Muscle of leg (tissue), 16 donors: ENCODE results near the gene TACR3. TPM values are rescaled to one million over a fixed set of nuclear protein-coding genes. Genes with fewer than 3 reads are reported as not detected.
"Not testable (repeated sequence)": the region's sequence is repeated elsewhere in the genome, so short reads cannot be mapped to it uniquely, and the experiment has no call there.

Experiments
- DNase-seq: peaks from one replicate; pipeline ENCODE4 v3.0.0; 2013
- H3K27ac ChIP-seq: one replicate; pipeline ENCODE4 v1.5.1; 2013; ENCODE audit warnings: mild to moderate bottlenecking, low read length, control low read depth
- H3K27me3 ChIP-seq: one replicate; pipeline ENCODE4 v1.6.1; 2013; ENCODE audit warnings: low read length; ENCODE audit not compliant: control insufficient read depth, insufficient read depth
- H3K36me3 ChIP-seq: one replicate; pipeline ENCODE4 v1.6.1; 2013; ENCODE audit warnings: low read length; ENCODE audit not compliant: control insufficient read depth, insufficient read depth
- H3K4me1 ChIP-seq: one replicate; pipeline ENCODE4 v1.6.1; 2013; ENCODE audit warnings: low read length; ENCODE audit not compliant: control insufficient read depth, insufficient read depth
- H3K4me3 ChIP-seq: one replicate; pipeline ENCODE4 v1.5.1; 2013; ENCODE audit warnings: low read length, control low read depth
- H3K9me3 ChIP-seq: replicated peaks from 2 replicates; pipeline ENCODE4 v1.6.1; 2013; ENCODE audit warnings: low read depth, low read length; ENCODE audit not compliant: control insufficient read depth
- WGBS: methylation state at CpG from one replicate; pipeline ENCODE4 v1.1.5; 2013; ENCODE audit warnings: missing lambda C conversion rate; ENCODE audit not compliant: insufficient coverage; 5-methylcytosine and 5-hydroxymethylcytosine counted together
- long read RNA-seq, 11 donors: transcript quantifications; one replicate each; lab custom pipeline, GENCODE V29; 2026
- polyA plus RNA-seq, 8 donors: library from polyadenylated mRNA; unstranded; fragments of 120-200 nt; gene quantifications; one replicate each; pipeline versions ENCODE4 v1.2.1 to v1.2.3, GENCODE V29; 2013; ENCODE audit warnings: inconsistent platforms in 1 of 8, low replicate concordance in 1 of 8; ENCODE audit not compliant: insufficient read length in 8 of 8, insufficient read depth in 1 of 8
- total RNA-seq: library from RNA; stranded (reverse); fragments of 120-200 nt; gene quantifications from one replicate; pipeline ENCODE4 v1.2.4, GENCODE V29; 2013

The TACR3 gene, protein sequence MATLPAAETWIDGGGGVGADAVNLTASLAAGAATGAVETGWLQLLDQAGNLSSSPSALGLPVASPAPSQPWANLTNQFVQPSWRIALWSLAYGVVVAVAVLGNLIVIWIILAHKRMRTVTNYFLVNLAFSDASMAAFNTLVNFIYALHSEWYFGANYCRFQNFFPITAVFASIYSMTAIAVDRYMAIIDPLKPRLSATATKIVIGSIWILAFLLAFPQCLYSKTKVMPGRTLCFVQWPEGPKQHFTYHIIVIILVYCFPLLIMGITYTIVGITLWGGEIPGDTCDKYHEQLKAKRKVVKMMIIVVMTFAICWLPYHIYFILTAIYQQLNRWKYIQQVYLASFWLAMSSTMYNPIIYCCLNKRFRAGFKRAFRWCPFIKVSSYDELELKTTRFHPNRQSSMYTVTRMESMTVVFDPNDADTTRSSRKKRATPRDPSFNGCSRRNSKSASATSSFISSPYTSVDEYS
- 5.5 TPM for total RNA-seq
- polyA plus RNA-seq, result 10 to 100 TPM in 1 of 8 donors, 1 to 10 TPM in 7; 5.7 to 12.9 (median 7.4) TPM
- long read RNA-seq, donor 1, full-length matches to known transcripts, result 1 of 1 reads
- long read RNA-seq, donor 1, partial matches to known transcripts, result 0 of 1 reads
- long read RNA-seq, donor 1, other reads (novel, unspliced or antisense), result 0 of 1 reads
- long read RNA-seq, donor 2, result 0 reads
- long read RNA-seq, donor 3, result 0 reads
- long read RNA-seq, donor 4, result 0 reads
- long read RNA-seq, donor 5, full-length matches to known transcripts, result 3 of 3 reads
- long read RNA-seq, donor 5, partial matches to known transcripts, result 0 of 3 reads
- long read RNA-seq, donor 5, other reads (novel, unspliced or antisense), result 0 of 3 reads
- long read RNA-seq, donor 6, result 0 reads
- long read RNA-seq, donor 7, full-length matches to known transcripts, result 2 of 2 reads
- long read RNA-seq, donor 7, partial matches to known transcripts, result 0 of 2 reads
- long read RNA-seq, donor 7, other reads (novel, unspliced or antisense), result 0 of 2 reads
- long read RNA-seq, donor 8, full-length matches to known transcripts, result 1 of 1 reads
- long read RNA-seq, donor 8, partial matches to known transcripts, result 0 of 1 reads
- long read RNA-seq, donor 8, other reads (novel, unspliced or antisense), result 0 of 1 reads
- long read RNA-seq, donor 9, result 0 reads
- long read RNA-seq, donor 10, full-length matches to known transcripts, result 2 of 2 reads
- long read RNA-seq, donor 10, partial matches to known transcripts, result 0 of 2 reads
- long read RNA-seq, donor 10, other reads (novel, unspliced or antisense), result 0 of 2 reads
- long read RNA-seq, donor 11, full-length matches to known transcripts, result 1 of 1 reads
- long read RNA-seq, donor 11, partial matches to known transcripts, result 0 of 1 reads
- long read RNA-seq, donor 11, other reads (novel, unspliced or antisense), result 0 of 1 reads

DNA sequence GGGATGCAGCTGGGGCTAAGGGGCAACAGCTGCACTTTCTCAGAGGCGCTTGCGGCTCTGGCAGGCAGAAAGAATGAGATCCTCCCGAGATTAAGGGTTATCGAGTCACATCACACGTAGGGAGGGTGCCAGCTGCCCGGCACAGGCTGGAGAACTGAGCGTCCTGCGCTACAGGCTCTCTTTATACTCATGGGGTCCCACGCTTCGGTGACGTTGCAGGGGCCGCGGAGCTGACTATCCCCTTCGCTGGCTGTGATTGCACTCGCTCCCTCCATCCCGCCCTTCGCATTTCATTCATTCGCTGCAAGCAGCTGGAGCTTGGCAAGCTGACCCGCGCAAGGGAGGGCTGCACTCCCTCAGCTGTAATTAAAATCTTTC is at the start of gene TACR3:
TACR3 (minus strand) TSS at position 156 of the 378 bp plus-strand sequence. CDS start 310 bp downstream, outside the sequence.
- WGBS, result 16% methylated on average over 20 of the region's 20 CpGs
- no peaks in the 10 kb centered on the region for H3K36me3 ChIP-seq
- peaks cover 8% of the 10 kb centered on the region for H3K27me3 ChIP-seq
- peak within 1 kb of the TSS; percentile 53 for H3K4me3 ChIP-seq
- no peaks in the 10 kb centered on the region for H3K9me3 ChIP-seq
- peaks cover 7% of the 10 kb centered on the region for H3K4me1 ChIP-seq
- DNase-seq, result peak; percentile 83
- peak within 1 kb of the TSS; percentile 81 for H3K27ac ChIP-seq

DNA sequence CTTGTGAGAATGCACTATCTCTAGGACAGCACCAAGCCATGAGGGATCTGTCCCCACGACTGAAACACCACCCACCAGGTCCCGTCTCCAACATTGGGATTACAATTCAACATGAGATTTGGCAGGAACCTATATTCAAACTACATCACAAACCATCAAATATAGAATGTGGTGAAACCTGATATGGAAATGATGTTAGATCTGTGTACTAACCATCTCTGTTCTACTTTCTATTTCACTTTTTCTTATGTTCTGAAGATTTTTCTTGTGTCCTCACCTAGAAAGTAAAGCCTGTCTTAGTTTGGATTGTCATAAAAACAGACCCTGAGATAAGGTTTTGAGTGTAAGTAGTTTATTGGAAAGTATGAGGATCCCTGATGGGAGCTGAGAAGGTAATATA is 37.8 kb upstream of the TACR3 start:
- no peak overlapping the region for H3K27ac ChIP-seq
- no peaks in the 10 kb centered on the region for H3K4me1 ChIP-seq
- no peak for DNase-seq
- no peaks in the 10 kb centered on the region for H3K27me3 ChIP-seq
- no peaks in the 10 kb centered on the region for H3K9me3 ChIP-seq
- no CpG with 5 or more reads among the region's 2 CpGs for WGBS
- H3K4me3 ChIP-seq, result no peak overlapping the region
- no peaks in the 10 kb centered on the region for H3K36me3 ChIP-seq

- DNase-seq, result no peak
- Histone ChIP-seq H3K27me3 (no peaks in the 10 kb centered on the region), H3K36me3 (no peaks in the 10 kb centered on the region), H3K9me3 (no peaks in the 10 kb centered on the region), H3K27ac (no peak overlapping the region), H3K4me1 (no peaks in the 10 kb centered on the region), H3K4me3 (no peak overlapping the region)
These were observed 37.0 kb upstream of the TACR3 start for GRCh38 chr4:103756741-103757140.

DNA sequence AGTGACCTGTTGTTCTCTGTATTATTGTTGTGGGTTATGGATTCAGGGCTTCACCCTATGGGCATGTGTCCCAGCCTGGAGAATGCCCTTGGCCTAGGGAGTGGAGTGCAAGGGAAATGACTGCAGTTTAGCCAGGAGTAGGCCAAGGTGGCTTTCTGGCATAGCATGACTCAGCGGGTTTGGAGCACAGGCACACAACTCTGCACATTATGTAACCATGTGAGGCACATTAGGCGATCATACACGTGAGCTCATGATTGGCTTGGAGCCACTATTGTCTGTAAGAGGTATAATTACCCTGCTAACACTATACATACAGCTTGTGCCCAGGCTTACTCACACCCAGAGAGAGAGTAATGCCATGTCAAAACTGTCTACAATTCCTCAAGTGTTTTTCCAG is 35.1 kb upstream of the TACR3 start:
- Histone ChIP-seq H3K9me3 (no peaks in the 10 kb centered on the region), H3K27me3 (no peaks in the 10 kb centered on the region), H3K4me3 (no peak overlapping the region), H3K27ac (no peak overlapping the region), H3K36me3 (no peaks in the 10 kb centered on the region), H3K4me1 (no peaks in the 10 kb centered on the region)
- peak; percentile 4 for DNase-seq
- WGBS, result 83% methylated on average over 1 of the region's 3 CpGs

DNA sequence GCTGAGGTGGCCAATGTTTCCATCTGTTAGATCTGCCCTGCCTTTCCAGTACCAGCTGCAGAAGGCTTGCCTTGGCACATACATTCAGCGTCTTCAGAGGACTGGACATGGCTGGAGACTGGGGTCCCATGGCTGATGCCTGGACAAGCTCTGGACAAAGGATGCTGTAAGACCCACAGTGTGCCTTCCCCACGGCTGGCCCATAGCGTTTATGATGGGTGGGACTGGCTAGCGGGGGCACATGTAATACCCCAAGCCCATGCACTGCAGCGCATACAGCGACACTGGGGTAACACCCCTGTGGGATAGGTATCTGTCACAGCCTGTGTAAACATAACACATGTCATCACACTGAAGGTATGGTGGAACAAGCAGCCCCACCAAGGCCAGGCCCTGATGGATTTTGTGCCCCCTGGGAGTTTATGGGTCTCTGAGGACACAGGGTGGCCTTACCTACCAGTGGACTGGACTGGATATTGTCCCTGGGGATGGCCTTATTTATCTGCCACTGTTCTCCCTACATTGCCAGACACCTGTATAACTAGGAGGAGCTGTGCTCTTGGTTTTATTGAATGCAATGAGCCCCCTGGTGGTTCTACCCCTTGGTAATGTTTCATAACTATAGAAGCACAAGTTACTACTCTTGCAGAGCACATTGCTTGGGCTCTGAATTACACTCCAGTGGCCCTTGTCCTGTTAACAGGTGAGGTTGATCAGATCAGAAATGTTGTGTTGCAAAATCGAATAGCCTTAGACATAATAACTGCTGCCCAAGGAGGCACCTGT is 34.3 kb upstream of the TACR3 start:
- no peak for DNase-seq
- H3K4me3 ChIP-seq, result no peak overlapping the region
- WGBS, result 84% methylated on average over 5 of the region's 7 CpGs
- no peaks in the 10 kb centered on the region for H3K36me3 ChIP-seq
- no peak overlapping the region for H3K27ac ChIP-seq
- no peaks in the 10 kb centered on the region for H3K9me3 ChIP-seq
- H3K4me1 ChIP-seq, result no peaks in the 10 kb centered on the region
- no peaks in the 10 kb centered on the region for H3K27me3 ChIP-seq

- not testable (repeated sequence) for H3K27ac ChIP-seq, H3K27me3 ChIP-seq, H3K36me3 ChIP-seq, H3K4me1 ChIP-seq, DNase-seq, H3K4me3 ChIP-seq, H3K9me3 ChIP-seq
- 83% methylated on average over 1 of the region's 27 CpGs for WGBS
These were observed 3.4 kb upstream of the TACR3 start for GRCh38 chr4:103723150-103723549.

DNA sequence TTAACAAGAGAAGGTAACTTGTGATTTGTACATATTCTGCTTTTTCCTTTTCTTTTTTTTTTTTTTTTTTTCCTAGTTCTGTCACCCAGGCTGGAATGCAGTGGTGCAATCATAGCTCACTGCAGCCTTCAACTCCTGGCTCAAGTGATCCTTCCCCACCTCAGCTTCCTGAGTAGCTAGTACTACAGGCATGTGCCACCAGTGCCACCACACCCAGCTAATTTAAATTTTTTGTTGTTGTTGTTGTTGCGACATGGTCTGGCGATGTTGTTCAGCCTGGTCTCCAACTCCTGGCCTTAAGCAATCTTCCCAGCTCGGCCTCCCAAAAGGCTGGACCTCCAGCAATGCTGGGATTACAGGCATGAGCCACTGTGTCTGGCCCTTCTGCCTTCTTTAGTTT is 1.5 kb upstream of the TACR3 start:
- no peaks in the 10 kb centered on the region for H3K36me3 ChIP-seq
- peaks cover 7% of the 10 kb centered on the region for H3K4me1 ChIP-seq
- no CpG with 5 or more reads among the region's 3 CpGs for WGBS
- peaks cover 8% of the 10 kb centered on the region for H3K27me3 ChIP-seq
- no peak overlapping the region for H3K27ac ChIP-seq
- H3K9me3 ChIP-seq, result no peaks in the 10 kb centered on the region
- H3K4me3 ChIP-seq, result no peak overlapping the region
- no peak for DNase-seq

DNA sequence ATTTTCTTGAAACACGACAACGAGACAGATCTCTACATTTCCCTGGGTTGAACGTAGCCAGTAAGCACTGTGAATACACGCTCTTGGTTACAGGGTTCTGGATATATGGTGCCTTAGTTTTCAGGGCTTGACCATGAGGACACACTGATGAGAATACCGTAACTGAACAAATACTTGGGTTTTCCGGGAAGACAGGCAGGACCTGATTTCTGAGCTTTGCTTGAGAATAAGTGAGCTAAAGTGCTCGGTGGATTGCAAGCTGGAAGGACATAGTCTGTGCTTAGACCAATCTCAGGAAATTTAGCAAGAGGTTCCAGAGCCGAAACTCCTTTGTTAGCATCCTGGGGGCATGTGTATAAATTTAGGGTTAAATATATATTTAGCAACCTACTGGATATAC is 876 bp upstream of the TACR3 start:
- H3K27ac ChIP-seq, result peak overlapping the region; percentile 57
- no peaks in the 10 kb centered on the region for H3K9me3 ChIP-seq
- peak overlapping the region; percentile 0 for H3K4me3 ChIP-seq
- 46% methylated on average over 6 of the region's 8 CpGs for WGBS
- peaks cover 7% of the 10 kb centered on the region for H3K4me1 ChIP-seq
- no peak for DNase-seq
- peaks cover 8% of the 10 kb centered on the region for H3K27me3 ChIP-seq
- no peaks in the 10 kb centered on the region for H3K36me3 ChIP-seq

- Histone ChIP-seq H3K9me3 (no peaks in the 10 kb centered on the region), H3K27ac (peak overlapping the region; percentile 81), H3K4me1 (peaks cover 7% of the 10 kb centered on the region), H3K36me3 (no peaks in the 10 kb centered on the region), H3K4me3 (peak overlapping the region; percentile 53), H3K27me3 (peaks cover 8% of the 10 kb centered on the region)
- WGBS, result 24% methylated on average over 30 of the region's 39 CpGs
- DNase-seq, result peak; percentile 74
These were observed 518 bp downstream of the TACR3 start for GRCh38 chr4:103719105-103719829.
